IPS-15b (cell line): ENCODE measurements around the gene MRPL11.
"Not testable (repeated sequence)": the region's sequence is repeated elsewhere in the genome, so short reads cannot be mapped to it uniquely, and the experiment has no call there.

ENCODE experiments used
- H3K27me3 ChIP-seq: one replicate; pipeline ENCODE4 v1.6.1; 2013; ENCODE audit warnings: low read length; ENCODE audit not compliant: control insufficient read depth, insufficient read depth
- H3K36me3 ChIP-seq: one replicate; pipeline ENCODE4 v1.6.1; 2013; ENCODE audit warnings: low read length; ENCODE audit not compliant: control insufficient read depth, insufficient read depth
- H3K4me1 ChIP-seq: one replicate; pipeline ENCODE4 v1.6.1; 2013; ENCODE audit warnings: mild to moderate bottlenecking, low read length; ENCODE audit not compliant: control insufficient read depth, insufficient read depth
- H3K4me3 ChIP-seq: one replicate; pipeline ENCODE4 v1.5.1; 2013; ENCODE audit warnings: low read depth, low read length
- H3K9ac ChIP-seq: one replicate; pipeline ENCODE4 v1.6.1; 2013; ENCODE audit warnings: low read depth, mild to moderate bottlenecking, low read length
- H3K9me3 ChIP-seq: one replicate; pipeline ENCODE4 v1.6.1; 2013; ENCODE audit warnings: mild to moderate bottlenecking, low read length; ENCODE audit not compliant: control insufficient read depth, insufficient read depth

The MRPL11 gene

DNA sequence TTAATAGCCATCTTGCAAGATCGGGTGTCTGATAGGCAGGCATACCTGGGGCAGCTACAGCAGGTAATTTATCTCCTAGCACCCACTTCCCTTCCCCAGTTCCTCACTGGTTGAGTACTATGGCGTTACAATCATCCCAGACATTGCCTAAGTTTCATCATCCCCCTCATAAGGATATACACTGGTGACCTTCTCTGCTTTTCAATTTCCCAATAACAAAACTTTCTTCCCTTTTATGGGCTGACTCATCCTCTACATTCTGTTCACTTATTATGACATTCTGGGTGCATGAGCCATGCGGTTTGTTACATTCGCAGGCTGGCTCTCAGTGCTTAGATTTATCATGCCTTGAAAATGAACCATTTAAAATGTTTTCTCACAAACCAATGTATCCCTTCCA, 5.0 kb upstream of the MRPL11 start:
- Histone ChIP-seq H3K9ac (no peak overlapping the region), H3K9me3 (no peaks in the 10 kb centered on the region), H3K36me3 (no peaks in the 10 kb centered on the region), H3K4me1 (no peaks in the 10 kb centered on the region), H3K27me3 (no peaks in the 10 kb centered on the region), H3K4me3 (no peak overlapping the region)

DNA sequence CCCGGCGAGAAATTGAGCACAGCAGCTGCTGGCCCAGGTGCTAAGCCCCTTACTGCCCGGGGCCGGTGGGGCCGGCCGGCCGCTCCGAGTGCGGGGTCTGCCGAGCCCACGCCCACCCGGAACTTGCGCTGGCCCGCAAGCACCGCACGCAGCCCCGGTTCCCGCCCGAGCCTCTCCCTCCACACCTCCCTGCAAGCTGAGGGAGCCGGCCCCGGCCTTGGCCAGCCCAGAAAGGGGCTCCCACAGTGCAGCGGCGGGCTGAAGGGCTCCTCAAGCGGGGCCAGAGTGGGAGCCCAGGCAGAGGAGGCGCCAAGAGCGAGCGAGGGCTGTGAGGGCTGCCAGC, 2.3 kb upstream of the MRPL11 start:
- H3K4me3 ChIP-seq, H3K27me3 ChIP-seq, H3K9ac ChIP-seq, H3K4me1 ChIP-seq, H3K9me3 ChIP-seq: not testable (repeated sequence)
- H3K36me3 ChIP-seq = peaks cover 11% of the 10 kb centered on the region

DNA sequence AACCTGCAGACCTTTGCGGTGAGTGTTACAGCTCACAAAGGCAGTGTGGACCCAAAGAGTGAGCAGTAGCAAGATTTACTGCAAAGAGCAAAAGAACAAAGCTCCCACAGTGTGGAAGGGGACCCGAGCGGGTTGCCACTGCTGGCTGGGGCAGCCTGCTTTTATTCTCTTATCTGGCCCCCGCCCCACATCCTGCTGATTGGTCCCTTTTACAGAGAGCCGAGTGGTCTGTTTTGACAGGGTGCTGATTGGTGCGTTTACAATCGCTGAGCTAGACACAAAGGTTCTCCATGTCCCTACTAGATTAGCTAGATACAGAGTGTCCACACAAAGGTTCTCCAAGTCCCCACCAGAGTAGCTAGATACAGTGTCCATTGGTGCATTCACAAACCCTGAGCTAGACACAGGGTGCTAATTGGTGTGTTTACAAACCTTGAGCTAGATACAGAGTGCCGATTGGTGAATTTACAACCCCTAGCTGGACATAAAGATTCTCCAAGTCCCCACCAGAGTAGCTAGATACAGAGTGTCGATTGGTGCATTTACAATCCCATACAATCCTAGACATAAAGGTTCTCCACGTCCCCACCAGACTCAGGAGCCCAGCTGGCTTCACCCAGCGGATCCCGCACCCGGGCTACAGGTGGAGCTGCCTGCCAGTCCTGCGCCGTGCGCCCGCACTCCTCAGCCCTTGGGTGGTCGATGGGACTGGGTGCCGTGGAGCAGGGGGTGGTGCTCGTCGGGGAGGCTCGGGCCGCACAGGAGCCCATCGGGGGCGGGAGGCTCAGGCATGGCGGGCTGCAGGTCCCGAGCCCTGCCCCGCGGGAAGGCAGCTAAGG, 1.7 kb upstream of the MRPL11 start:
- not testable (repeated sequence) for H3K4me3 ChIP-seq, H3K4me1 ChIP-seq, H3K27me3 ChIP-seq, H3K9ac ChIP-seq, H3K9me3 ChIP-seq
- H3K36me3 ChIP-seq = peaks cover 15% of the 10 kb centered on the region

DNA sequence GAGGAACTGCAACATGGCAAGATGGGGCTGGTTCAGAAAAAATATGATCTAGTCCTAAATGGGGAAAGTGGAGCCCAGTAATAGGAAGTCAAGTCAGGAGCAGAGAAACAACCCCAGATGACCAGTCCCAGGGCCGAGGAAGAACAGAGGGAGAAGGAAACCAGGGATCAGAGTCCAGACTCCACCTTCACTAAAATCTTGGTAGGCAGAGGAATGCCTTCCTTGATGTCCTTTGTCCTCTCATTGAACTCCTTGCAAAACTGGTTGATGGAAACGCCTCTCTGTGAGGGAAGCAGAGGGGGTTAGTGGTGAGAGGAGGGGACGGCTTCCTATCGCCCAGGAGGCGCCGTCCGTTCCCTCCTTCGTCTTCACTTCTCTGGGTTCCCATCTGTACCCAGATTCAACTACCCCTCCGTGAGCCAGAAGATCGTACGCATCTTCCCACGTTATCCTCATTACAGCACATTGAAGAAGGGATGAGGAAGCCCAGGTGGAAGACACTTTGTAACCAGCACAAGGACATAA, 607 bp downstream of the MRPL11 start:
- H3K9ac ChIP-seq = peak overlapping the region; percentile 90
- H3K36me3 ChIP-seq = peaks cover 15% of the 10 kb centered on the region
- H3K4me1 ChIP-seq = no peaks in the 10 kb centered on the region
- H3K9me3 ChIP-seq = no peaks in the 10 kb centered on the region
- H3K4me3 ChIP-seq = peak overlapping the region; percentile 99
- H3K27me3 ChIP-seq = no peaks in the 10 kb centered on the region

DNA sequence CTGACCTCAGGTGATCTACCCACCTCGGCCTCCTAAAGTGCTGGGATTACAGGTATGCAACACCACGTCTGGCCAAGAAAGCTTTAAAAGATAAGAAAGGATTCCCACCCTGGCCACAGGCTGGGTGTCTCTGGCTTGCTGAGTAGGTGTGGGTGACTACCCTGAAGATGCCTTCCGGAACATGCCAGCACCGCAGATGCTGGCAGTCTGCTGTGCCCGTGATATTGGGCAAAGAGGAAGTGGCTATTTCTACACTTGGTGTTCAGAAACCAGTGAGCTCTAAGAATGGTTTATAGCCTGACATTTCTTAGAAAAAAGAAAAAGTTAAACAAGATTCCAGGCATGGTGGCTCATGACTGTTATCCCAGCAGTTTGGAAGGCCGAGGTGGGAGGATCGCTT, 6.1 kb downstream of the MRPL11 start:
- Histone ChIP-seq H3K4me1 (no peaks in the 10 kb centered on the region), H3K27me3 (no peaks in the 10 kb centered on the region), H3K4me3 (no peak overlapping the region), H3K36me3 (peaks cover 15% of the 10 kb centered on the region), H3K9me3 (no peaks in the 10 kb centered on the region), H3K9ac (no peak overlapping the region)

DNA sequence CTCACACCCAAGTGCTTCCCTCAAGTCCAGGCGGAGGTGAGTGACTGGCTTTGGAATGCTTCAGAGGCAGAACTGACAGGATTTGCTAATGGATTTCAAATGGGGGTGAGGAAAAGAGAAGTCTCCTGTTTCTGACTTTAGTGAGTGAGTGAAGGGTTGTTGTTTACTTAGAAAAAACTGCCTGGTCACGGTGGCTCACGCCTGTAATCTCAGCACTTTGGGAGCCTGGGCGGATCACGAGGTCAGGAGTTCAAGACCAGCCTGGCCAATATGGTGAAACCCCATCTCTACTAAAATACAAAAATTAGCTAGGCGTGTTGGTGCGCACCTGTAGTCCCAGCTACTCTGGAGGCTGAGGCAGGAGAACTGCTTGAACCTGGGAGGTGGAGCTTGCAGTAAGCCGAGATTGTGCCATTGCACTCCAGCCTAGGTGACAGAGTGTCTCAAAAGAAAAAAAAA, 6.7 kb downstream of the MRPL11 start:
- not testable (repeated sequence) for H3K9ac ChIP-seq, H3K9me3 ChIP-seq, H3K4me3 ChIP-seq, H3K4me1 ChIP-seq, H3K27me3 ChIP-seq
- H3K36me3 ChIP-seq = peaks cover 15% of the 10 kb centered on the region

DNA sequence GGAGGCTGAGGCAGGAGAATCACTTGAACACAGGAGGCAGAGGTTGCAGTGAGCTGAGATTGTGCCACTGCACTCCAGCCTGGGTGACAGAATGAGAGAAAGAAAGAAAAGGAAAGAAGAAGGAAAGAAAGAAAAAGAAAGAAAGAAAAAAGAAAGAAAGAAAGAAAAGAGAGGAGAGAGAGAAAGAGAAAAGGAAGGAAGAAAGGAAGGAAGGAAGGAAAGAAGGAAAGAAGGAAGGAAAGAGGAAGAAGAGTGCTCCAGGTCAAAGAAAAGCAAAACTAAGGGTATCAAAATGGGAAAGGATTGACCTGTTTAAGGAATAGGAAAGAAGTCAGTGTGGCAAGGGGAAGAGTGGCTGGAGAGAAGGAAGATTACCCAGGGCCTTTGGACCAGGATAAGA, 7.4 kb downstream of the MRPL11 start:
- not testable (repeated sequence) for H3K36me3 ChIP-seq, H3K9ac ChIP-seq, H3K4me3 ChIP-seq

DNA sequence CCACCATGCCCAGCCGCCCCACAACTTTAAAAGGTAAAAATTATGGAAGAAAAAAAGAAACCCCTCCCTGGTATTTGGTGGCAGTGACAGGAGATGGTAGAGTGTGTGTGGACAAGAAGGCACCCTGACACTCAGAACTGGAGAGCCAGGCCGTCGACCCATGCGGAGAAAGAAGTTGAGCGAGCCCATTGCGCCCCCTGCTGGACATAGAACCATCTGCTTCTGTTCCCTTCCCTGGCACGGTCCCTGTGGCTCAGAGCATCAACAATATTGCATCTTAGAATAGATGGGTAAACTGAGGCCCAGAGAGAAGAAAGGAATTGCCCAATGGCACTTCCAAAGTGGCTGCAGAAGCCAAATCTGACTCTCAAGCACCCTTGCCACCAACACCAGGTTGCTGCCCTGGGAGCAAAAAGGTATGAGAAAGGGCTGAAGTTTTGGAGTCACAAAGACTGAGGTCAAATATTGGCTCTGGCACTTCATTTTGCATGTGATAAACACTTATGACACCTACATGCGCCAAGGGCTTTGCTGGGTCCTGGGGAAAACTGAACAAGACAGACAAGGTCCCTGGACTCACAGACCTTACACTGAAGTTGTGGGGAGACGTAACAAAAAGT, 8.6 kb downstream of the MRPL11 start:
- no peaks in the 10 kb centered on the region for H3K4me1 ChIP-seq
- no peaks in the 10 kb centered on the region for H3K9me3 ChIP-seq
- H3K36me3 ChIP-seq = peaks cover 2% of the 10 kb centered on the region
- H3K27me3 ChIP-seq = no peaks in the 10 kb centered on the region
- no peak overlapping the region for H3K4me3 ChIP-seq
- H3K9ac ChIP-seq = no peak overlapping the region

More for the DNA sequence above, 7.4 kb downstream of the MRPL11 start:
- H3K27me3 ChIP-seq, H3K4me1 ChIP-seq, H3K9me3 ChIP-seq: not testable (repeated sequence)

DNA sequence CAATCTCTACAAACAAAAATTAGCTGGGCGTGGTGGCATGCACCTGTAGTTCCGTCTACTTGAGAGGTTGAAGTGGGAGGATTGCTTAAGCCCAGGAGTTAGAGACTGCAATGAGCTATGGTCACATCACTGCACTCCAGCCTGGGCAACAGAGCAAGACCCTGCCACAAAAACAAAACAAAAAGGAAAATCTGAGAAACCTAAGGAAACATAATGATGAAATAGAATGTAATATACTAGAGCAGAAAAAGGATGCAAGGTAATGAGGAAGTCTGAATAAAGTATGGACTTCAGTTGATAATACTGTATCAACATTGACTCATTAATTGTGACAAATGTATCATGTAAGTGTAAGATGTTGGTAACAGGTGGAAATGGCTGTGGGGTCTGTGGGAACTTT, 9.7 kb downstream of the MRPL11 start:
- Histone ChIP-seq H3K9ac (no peak overlapping the region), H3K9me3 (no peaks in the 10 kb centered on the region), H3K36me3 (peaks cover 2% of the 10 kb centered on the region), H3K4me3 (no peak overlapping the region), H3K27me3 (no peaks in the 10 kb centered on the region), H3K4me1 (no peaks in the 10 kb centered on the region)

DNA sequence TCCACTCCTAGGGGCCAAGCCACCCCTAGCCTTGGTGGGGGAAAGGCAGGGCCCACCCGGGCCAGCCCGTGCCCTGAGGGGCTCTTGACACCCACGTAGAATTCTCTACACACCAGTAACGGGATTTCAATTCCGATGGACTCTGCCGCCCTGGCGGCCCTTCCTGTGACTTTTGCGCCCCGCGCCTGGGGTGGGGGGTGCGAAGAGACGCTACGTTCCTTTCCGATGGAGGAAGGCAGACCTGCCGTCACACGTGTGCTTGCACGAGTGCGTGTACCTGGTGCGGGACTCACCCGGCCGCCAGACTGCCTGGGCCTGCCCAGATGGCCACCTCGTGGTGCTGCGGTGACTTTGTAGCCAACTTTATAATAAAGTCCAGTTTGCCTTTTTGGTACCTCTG, 12.3 kb downstream of the MRPL11 start:
- no peaks in the 10 kb centered on the region for H3K36me3 ChIP-seq
- H3K9ac ChIP-seq = no peak overlapping the region
- no peak overlapping the region for H3K4me3 ChIP-seq
- no peaks in the 10 kb centered on the region for H3K4me1 ChIP-seq
- no peaks in the 10 kb centered on the region for H3K9me3 ChIP-seq
- H3K27me3 ChIP-seq = peaks cover 9% of the 10 kb centered on the region

DNA sequence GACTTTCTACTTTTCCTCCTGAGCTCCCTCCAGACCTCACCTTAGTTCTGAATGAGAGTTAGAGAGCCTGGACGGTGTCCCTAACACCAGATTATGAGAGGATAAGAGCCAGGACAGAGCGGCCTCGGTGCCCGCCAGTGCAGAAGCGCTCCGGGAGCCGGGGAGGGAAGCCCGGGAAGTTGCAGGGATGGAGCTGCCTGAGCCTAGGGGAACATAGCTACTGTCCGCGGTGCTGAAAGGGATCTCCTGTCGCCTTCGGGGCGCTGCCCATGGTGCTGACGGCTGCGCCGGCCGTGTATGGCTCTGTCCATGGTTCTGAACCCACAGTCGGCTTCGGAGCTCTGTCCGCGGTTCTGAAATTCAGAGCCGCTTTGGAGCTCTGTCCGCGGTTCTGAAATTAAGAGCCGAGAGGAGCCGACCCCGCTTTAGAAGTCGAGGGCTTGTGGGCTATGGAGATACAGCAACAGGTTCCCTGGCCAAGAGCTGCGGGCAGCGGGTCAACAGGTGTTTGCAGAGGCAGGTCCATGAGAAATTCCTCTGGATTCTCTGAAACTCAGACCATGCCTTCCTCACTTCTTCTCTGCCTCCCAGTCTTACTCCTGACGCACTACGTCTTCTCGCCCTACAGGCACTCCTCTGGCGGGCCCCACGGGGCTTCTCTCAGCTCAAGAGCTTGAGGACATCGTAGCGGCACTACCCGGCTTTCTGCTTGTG, 17.0 kb downstream of the MRPL11 start:
- no peak overlapping the region for H3K9ac ChIP-seq

More for the DNA sequence above, 17.0 kb downstream of the MRPL11 start:
- Histone ChIP-seq H3K9me3 (no peaks in the 10 kb centered on the region), H3K27me3 (peaks cover 32% of the 10 kb centered on the region), H3K4me1 (peaks cover 12% of the 10 kb centered on the region), H3K4me3 (peak overlapping the region; percentile 64), H3K36me3 (no peaks in the 10 kb centered on the region)
